ENCODE data around the gene UROC1. TPM values are rescaled to one million over a fixed set of nuclear protein-coding genes. Genes with fewer than 3 reads are reported as not detected.

The UROC1 gene
- total RNA-seq, 1 experiment from 2014 or later, result not detected

DNA sequence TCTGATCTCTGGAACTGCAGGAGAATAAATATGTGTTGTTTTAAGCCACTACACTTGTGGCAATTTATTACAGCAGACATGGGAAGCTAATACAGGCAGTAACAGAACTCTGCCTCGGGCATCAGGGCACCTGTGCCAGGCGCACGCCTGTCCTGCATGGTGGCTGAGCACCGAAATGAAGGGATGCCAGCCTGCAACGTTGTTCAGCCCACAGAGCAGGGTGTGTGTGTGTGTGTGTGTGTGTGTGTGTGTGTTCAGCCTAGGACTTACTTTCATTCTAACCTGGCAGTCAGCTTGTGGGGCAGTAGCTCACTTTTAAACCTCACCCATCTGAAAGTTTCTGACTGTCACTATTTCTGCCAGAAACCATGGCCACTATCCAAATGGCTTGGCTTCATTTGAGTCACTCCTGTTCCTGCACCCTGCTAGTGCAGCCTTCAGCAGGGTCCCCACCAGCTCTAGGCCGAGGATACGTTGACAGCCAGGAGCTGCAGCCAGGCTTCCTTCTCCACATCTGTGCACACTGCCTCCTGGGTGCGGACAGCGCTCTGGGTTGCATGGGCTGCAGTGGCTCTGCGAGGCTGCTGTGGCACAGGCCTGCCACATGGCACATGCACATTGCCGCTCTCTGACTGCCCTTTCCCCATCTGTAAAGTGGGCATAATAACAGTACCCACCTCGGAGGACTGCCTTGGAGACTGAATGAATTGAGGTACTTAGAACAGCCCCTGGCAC is 4.5 kb downstream of the UROC1 start:
- POLR2A ChIA-PET (ENCODE audit: unreplicated experiment), result interaction anchor here (0.6 kb wide), 2 partner anchors 21 to 447 kb away, joined by 5 read pairs; no protein-coding TSS in a partner anchor
- H3K9me3 ChIP-seq (ENCODE audit: insufficient read depth, low read depth), result no peaks in the 10 kb centered on the region
- no peaks in the 10 kb centered on the region for H3K36me3 ChIP-seq (ENCODE audit: low read depth)
- no peaks in the 10 kb centered on the region for H3K27me3 ChIP-seq (ENCODE audit: insufficient read depth, low read depth)
- no TSS peak for BruUV-seq (replicated peaks)
- H2AFZ ChIP-seq, result no peak overlapping the region
- CTCF ChIA-PET, result interaction anchor here (0.6 to 0.8 kb wide), 3 partner anchors 11 to 430 kb away, joined by 3 to 4 read pairs (median 3); partner anchors contain the start of gene CHST13
- H3K4me3 ChIP-seq, result no peak overlapping the region
- no peaks in the 10 kb centered on the region for H3F3A ChIP-seq (ENCODE audit: insufficient read depth, low read depth)
- H3K4me1 ChIP-seq (replicated peaks; ENCODE audit: insufficient read depth), result peaks cover 9% of the 10 kb centered on the region
- no peaks in the 10 kb centered on the region for H3K79me2 ChIP-seq (ENCODE audit: low read depth)
- no peaks in the 10 kb centered on the region for H4K20me1 ChIP-seq (ENCODE audit: insufficient read depth)
- no peak overlapping the region for H3K4me2 ChIP-seq
- H3K27ac ChIP-seq, result no peak overlapping the region
- no peaks in the 10 kb centered on the region for H3K9me2 ChIP-seq (ENCODE audit: insufficient read depth)
- intact Hi-C loops (cut with micrococcal nuclease; ENCODE audit: unreplicated experiment), result no loop called here
- no peak for DNase-seq
- TF ChIP-seq, protein P1, sequence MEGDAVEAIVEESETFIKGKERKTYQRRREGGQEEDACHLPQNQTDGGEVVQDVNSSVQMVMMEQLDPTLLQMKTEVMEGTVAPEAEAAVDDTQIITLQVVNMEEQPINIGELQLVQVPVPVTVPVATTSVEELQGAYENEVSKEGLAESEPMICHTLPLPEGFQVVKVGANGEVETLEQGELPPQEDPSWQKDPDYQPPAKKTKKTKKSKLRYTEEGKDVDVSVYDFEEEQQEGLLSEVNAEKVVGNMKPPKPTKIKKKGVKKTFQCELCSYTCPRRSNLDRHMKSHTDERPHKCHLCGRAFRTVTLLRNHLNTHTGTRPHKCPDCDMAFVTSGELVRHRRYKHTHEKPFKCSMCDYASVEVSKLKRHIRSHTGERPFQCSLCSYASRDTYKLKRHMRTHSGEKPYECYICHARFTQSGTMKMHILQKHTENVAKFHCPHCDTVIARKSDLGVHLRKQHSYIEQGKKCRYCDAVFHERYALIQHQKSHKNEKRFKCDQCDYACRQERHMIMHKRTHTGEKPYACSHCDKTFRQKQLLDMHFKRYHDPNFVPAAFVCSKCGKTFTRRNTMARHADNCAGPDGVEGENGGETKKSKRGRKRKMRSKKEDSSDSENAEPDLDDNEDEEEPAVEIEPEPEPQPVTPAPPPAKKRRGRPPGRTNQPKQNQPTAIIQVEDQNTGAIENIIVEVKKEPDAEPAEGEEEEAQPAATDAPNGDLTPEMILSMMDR (conservative IDR thresholded peaks at IDR 0.05), result no peak
- no peak for TF ChIP-seq EZH2 (IDR thresholded peaks at IDR 0.05; ENCODE audit: low read depth)

DNA sequence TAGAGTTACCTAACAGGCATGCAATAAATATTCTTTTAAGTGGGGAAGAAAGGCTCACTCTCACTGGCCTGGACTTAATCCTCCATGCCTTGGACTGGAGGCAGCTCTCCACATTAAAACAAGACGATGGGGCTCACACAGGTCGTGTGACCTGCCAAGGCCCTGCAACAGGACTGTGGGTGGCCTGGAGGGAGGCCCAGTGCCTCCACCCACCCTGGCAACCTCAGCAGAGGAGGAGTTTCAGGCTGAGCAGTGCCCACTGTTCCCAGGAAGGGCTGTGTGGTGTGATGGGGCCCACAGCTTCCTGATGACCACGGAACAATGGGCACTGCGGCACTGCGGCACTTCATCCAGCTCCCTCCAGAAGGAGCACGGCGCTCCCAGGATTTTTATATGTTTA is 5.5 kb downstream of the UROC1 start:
- H3F3A ChIP-seq (ENCODE audit: insufficient read depth, low read depth), result no peaks in the 10 kb centered on the region
- ChIA-PET CTCF (interaction anchor here (1.1 kb wide), 1 partner anchor 29 kb away, joined by 4 read pairs; no protein-coding TSS in a partner anchor), POLR2A (ENCODE audit: unreplicated experiment) (no interaction called here)
- no peak overlapping the region for H3K4me2 ChIP-seq
- no peaks in the 10 kb centered on the region for H3K9me3 ChIP-seq (ENCODE audit: insufficient read depth, low read depth)
- H4K20me1 ChIP-seq (ENCODE audit: insufficient read depth), result no peaks in the 10 kb centered on the region
- H3K79me2 ChIP-seq (ENCODE audit: low read depth), result no peaks in the 10 kb centered on the region
- no peaks in the 10 kb centered on the region for H3K36me3 ChIP-seq (ENCODE audit: low read depth)
- no peak for DNase-seq
- peaks cover 10% of the 10 kb centered on the region for H3K4me1 ChIP-seq (replicated peaks; ENCODE audit: insufficient read depth)
- no peak for TF ChIP-seq EZH2 (IDR thresholded peaks at IDR 0.05; ENCODE audit: low read depth)
- TF ChIP-seq, protein P1 (conservative IDR thresholded peaks at IDR 0.05), result no peak
- intact Hi-C loops (cut with micrococcal nuclease; ENCODE audit: unreplicated experiment), result no loop called here
- H3K27me3 ChIP-seq (ENCODE audit: insufficient read depth, low read depth), result no peaks in the 10 kb centered on the region
- no peak overlapping the region for H3K27ac ChIP-seq
- H3K9me2 ChIP-seq (ENCODE audit: insufficient read depth), result no peaks in the 10 kb centered on the region
- BruUV-seq (replicated peaks), result no TSS peak
- no peak overlapping the region for H2AFZ ChIP-seq
- no peak overlapping the region for H3K4me3 ChIP-seq

DNA sequence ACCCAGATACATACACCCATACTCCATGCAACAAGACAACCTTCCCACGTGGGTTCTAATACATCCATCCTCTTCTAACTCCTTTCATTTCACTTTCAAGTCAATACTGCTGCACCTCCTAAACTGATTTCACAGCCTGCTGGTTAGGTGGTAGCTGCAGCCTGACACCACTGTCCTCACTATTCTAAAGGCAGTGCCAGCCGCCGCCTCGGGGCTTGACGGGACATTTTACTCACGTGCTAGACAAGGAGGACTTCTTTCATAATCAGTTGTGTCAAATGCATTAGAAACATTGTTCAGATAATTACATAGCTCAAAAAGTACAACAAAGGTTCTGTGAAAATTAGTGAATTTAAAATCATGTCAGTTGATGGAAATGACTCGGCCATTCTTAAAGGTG is 6.3 kb downstream of the UROC1 start:
- POLR2A ChIA-PET (ENCODE audit: unreplicated experiment), result no interaction called here
- H3K27ac ChIP-seq, result no peak overlapping the region

More for the DNA sequence above, 6.3 kb downstream of the UROC1 start:
- H2AFZ ChIP-seq, result no peak overlapping the region
- H3K9me2 ChIP-seq (ENCODE audit: insufficient read depth), result no peaks in the 10 kb centered on the region
- no peaks in the 10 kb centered on the region for H3K9me3 ChIP-seq (ENCODE audit: insufficient read depth, low read depth)
- no peaks in the 10 kb centered on the region for H3K36me3 ChIP-seq (ENCODE audit: low read depth)
- BruUV-seq (replicated peaks), result no TSS peak
- CTCF ChIA-PET, result interaction anchor here (0.7 to 1.1 kb wide), 2 partner anchors 10 to 29 kb away, joined by 3 to 4 read pairs; no protein-coding TSS in a partner anchor
- H3K4me2 ChIP-seq, result no peak overlapping the region
- no peaks in the 10 kb centered on the region for H3F3A ChIP-seq (ENCODE audit: insufficient read depth, low read depth)
- intact Hi-C loops (cut with micrococcal nuclease; ENCODE audit: unreplicated experiment), result no loop called here
- no peak for DNase-seq
- TF ChIP-seq, protein P1 (conservative IDR thresholded peaks at IDR 0.05), result no peak
- H3K4me1 ChIP-seq (replicated peaks; ENCODE audit: insufficient read depth), result peaks cover 10% of the 10 kb centered on the region
- H3K4me3 ChIP-seq, result no peak overlapping the region
- no peaks in the 10 kb centered on the region for H3K27me3 ChIP-seq (ENCODE audit: insufficient read depth, low read depth)
- H3K79me2 ChIP-seq (ENCODE audit: low read depth), result no peaks in the 10 kb centered on the region
- H4K20me1 ChIP-seq (ENCODE audit: insufficient read depth), result no peaks in the 10 kb centered on the region

Data from PC-9 (cell line).